ENCODE results near the gene ITPR1. TPM values are rescaled to one million over a fixed set of nuclear protein-coding genes. Genes with fewer than 3 reads are reported as not detected.

ITPR1 gene
- total RNA-seq, 2 donors from 2014 or later: 7.0 to 18.2 TPM

DNA sequence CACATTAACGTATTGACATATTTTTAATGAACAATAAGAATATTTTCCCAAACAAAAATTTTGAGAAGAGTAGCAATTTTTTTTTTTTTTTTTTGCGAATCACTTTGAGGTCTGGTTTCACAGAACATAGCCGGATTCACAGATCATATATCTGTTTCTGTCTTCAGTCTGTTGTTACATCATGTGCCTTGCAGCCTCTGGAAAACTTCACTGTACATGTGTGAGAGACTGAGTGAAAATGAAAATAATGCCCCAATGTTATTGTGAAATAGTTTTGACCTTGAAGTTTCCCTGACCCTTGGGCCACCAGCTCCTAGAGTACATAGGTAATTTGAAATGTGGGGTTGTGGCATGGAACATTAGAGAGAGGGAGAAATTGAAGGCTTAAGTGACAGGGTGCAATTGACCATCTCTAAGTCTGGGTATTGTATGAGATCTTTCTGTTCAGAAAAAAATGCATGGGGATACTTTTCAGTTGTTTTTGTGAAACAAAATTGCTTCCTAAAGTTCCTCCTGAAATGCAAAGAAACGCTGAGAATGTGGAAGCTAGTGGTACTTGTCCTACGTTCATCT is 14.0 kb downstream of the ITPR1 start:
- H3K36me3 ChIP-seq: no peaks in the 10 kb centered on the region
- no peaks in the 10 kb centered on the region for H3K9me3 ChIP-seq
- H3K27ac ChIP-seq: no peak overlapping the region
- TF ChIP-seq, protein P1, sequence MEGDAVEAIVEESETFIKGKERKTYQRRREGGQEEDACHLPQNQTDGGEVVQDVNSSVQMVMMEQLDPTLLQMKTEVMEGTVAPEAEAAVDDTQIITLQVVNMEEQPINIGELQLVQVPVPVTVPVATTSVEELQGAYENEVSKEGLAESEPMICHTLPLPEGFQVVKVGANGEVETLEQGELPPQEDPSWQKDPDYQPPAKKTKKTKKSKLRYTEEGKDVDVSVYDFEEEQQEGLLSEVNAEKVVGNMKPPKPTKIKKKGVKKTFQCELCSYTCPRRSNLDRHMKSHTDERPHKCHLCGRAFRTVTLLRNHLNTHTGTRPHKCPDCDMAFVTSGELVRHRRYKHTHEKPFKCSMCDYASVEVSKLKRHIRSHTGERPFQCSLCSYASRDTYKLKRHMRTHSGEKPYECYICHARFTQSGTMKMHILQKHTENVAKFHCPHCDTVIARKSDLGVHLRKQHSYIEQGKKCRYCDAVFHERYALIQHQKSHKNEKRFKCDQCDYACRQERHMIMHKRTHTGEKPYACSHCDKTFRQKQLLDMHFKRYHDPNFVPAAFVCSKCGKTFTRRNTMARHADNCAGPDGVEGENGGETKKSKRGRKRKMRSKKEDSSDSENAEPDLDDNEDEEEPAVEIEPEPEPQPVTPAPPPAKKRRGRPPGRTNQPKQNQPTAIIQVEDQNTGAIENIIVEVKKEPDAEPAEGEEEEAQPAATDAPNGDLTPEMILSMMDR (IDR thresholded peaks at IDR 0.05): no peak
- no peak overlapping the region for H3K4me3 ChIP-seq
- peaks cover 7% of the 10 kb centered on the region for H3K4me1 ChIP-seq
- DNase-seq: no peak
- H3K27me3 ChIP-seq: no peaks in the 10 kb centered on the region
- no peak overlapping the region for H3K9ac ChIP-seq (ENCODE audit: low read depth in 2 of 2, low read length in 2 of 2)
- intact Hi-C loops (cut with DNase I): no loop called here

DNA sequence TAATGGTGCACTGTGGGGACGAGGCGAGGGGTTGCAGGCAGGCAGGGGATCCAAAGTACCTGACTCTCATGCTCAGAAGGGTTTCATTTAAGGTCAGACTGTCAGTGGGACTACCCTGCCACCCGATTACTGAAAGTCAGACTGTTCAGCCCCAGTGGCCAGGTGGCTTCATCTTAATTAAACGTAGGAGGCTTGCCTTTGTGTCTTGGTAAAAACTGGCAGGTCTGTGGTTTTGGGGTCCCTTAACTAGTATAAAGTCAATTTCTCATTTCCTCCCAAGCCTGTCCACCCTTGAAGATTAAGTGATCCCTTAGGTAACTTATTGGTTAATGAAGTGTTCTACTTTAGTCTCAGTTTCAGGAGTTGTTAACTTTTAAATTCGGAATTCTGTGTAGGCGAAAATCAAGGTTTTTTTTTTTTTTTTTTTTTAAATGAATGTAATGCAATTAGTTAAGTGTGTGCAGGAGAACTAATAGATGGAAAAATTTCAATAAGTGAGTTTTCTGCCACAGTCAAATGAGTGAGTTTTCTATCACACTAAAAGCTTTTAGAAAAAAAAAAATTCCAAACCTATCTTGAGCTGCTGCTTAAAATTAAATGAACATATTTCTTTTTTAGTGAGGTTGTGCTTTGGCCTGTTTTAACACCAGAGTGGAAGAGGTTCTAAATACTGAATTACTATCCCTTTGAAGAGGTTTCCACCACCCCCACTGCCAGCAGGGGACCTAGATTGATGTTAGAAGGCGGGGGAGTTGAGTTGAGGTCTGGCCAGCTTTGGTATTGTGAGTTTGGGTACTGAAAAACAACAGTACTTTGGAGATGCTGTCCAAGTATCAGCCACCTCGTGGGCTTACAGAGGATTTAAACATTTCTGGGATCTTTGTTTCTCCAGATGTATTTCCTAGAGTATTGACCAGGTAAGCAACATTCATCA is 15.2 kb downstream of the ITPR1 start:
- TF ChIP-seq, protein P1 (IDR thresholded peaks at IDR 0.05): no peak
- no peaks in the 10 kb centered on the region for H3K36me3 ChIP-seq
- no peak overlapping the region for H3K27ac ChIP-seq
- no peak overlapping the region for H3K4me3 ChIP-seq
- peaks cover 7% of the 10 kb centered on the region for H3K4me1 ChIP-seq
- intact Hi-C loops (cut with DNase I): no loop called here
- no peaks in the 10 kb centered on the region for H3K27me3 ChIP-seq
- DNase-seq: no peak
- no peaks in the 10 kb centered on the region for H3K9me3 ChIP-seq
- H3K9ac ChIP-seq (ENCODE audit: low read depth in 2 of 2, low read length in 2 of 2): no peak overlapping the region

DNA sequence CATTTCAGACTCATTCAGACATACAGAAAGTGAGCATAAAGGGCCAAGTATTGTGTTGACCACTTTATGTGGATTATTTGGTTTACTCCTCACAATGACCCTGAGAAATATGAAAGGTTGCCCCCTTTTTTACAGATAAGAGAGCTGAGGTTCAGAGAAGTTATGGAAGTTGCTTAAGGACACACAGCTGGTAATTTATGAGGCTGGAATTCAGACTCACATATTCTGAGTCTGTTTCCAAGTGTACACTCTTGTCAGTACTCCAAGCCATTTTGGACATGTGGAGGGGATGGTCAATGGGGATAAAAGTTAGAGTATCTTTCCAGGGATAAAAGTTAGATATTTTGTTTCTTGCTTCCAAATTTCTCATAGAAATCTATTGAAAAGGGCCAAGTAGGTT is 15.9 kb downstream of the ITPR1 start:
- no peak for DNase-seq
- Histone ChIP-seq H3K4me3 (no peak overlapping the region), H3K27me3 (no peaks in the 10 kb centered on the region), H3K36me3 (no peaks in the 10 kb centered on the region), H3K4me1 (peaks cover 7% of the 10 kb centered on the region), H3K27ac (no peak overlapping the region), H3K9ac (ENCODE audit: low read depth in 2 of 2, low read length in 2 of 2) (no peak overlapping the region), H3K9me3 (no peaks in the 10 kb centered on the region)
- intact Hi-C loops (cut with DNase I): no loop called here
- TF ChIP-seq, protein P1 (IDR thresholded peaks at IDR 0.05): no peak

DNA sequence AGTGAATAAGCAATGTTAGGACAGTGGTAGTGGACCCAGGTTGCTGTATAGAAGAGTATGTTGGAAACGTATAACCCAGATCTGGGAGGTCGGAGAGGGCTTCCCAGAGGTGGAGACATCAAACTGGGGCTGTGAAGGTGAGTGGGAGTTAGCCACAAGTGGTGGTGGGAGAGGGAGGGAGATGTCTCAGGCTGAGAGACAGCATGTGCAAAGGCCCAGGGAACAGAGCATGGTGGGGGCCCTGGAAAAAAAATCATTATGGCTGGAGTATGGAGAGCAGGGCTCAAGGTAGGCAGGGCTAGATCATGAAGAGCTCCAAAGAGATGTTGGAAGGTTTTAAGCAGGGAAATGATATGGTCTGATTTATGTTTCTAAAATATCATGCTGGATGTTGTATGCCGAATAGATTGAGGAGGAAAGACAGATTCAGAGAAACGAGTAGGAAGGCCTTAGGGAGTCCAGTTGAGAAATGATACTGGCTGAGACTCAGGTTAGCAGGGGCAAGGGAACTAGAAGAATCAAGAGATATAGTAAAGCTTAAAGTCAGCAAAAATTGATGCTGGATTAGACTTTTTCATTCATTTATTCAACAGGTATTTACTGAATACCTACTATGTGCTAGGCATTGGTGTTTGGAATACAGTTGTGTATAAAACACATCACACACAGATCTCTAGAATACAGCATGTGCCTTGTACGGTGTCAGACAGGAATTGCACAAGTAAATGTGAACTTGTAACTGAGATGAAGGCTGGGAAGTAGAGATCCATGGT is 17.0 kb downstream of the ITPR1 start:
- Histone ChIP-seq H3K27ac (no peak overlapping the region), H3K9ac (ENCODE audit: low read depth in 2 of 2, low read length in 2 of 2) (no peak overlapping the region), H3K9me3 (no peaks in the 10 kb centered on the region), H3K4me3 (no peak overlapping the region), H3K4me1 (no peaks in the 10 kb centered on the region), H3K27me3 (no peaks in the 10 kb centered on the region), H3K36me3 (no peaks in the 10 kb centered on the region)
- TF ChIP-seq, protein P1 (IDR thresholded peaks at IDR 0.05): no peak
- intact Hi-C loops (cut with DNase I): no loop called here
- no peak for DNase-seq

DNA sequence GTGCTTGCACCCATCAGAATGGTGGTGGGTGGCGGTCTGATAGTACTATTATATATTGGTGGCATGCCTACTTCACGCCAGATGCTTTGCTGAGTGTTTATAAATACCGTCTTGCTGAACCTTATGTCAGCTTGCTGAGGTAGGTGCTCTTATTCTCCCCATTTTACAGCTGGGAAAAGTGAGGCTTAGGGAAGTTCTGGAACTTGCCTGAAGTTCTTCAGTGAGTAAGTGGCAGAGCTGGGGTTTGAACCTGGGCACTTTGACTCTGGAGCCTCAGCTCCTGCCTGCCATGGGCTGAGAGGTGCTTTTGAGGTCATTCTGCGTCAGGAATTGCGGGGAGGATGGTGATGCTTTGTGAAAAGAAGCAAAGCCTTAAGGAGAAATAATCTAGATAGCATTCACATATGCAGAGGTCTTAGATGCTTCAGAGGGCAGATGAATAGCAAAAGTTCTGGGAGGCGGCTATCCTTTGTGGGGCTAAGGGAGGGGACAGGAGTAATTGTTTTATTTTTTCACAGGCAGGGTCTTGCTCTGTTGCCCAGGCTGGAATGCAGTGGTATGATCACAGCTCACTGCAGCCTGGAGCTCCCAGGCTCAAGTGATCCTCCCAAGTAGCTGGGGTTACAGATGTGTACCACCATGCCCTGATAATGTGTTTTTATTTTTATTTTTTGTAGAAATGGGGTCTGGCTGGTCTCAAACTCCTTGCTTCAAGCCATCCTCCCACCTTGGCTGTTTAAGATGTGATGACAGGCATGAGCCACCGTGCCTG is 18.5 kb downstream of the ITPR1 start:
- H3K9me3 ChIP-seq: no peaks in the 10 kb centered on the region
- no peaks in the 10 kb centered on the region for H3K27me3 ChIP-seq
- no peak overlapping the region for H3K27ac ChIP-seq
- H3K9ac ChIP-seq (ENCODE audit: low read depth in 2 of 2, low read length in 2 of 2): no peak overlapping the region
- no peak for DNase-seq
- no peaks in the 10 kb centered on the region for H3K36me3 ChIP-seq
- TF ChIP-seq, protein P1 (IDR thresholded peaks at IDR 0.05): no peak
- H3K4me3 ChIP-seq: no peak overlapping the region
- no peaks in the 10 kb centered on the region for H3K4me1 ChIP-seq
- intact Hi-C loops (cut with DNase I): no loop called here
